K562 (cell line): ENCODE data around the gene SMIM29. TPM values are rescaled to one million over a fixed set of nuclear protein-coding genes. Genes with fewer than 3 reads are reported as not detected.

Experiments used
- ATAC-seq: fragments of 200-7000 bp; cut with Tn5 transposase; 3 replicates; pipeline ENCODE4 v1.9.1; 2020; ENCODE audit warnings: moderate library complexity
- BruUV-seq: library from RNA; stranded (reverse); fragments of 400-500 nt; replicated peaks from 2 replicates; lab custom pipeline; 2021; lab: Mats Ljungman, UMichigan
- CTCF ChIA-PET: fragments of 300-600 bp; formaldehyde crosslinking; extraction: SDS; loops from one replicate; lab custom pipeline; 2021; ENCODE audit warnings: low intra/inter-chr PET ratio; lab: Yijun Ruan, JAX
- POLR2A ChIA-PET: fragments of 300-600, 350-650 bp; sonication (Branson Sonifier 250); formaldehyde crosslinking; extraction: SDS; loops from one replicate; lab custom pipeline; 2021; ENCODE audit warnings: antibody characterized with exemption, inconsistent platforms; lab: Yijun Ruan, JAX
- DNase-seq, 4 experiments: peaks; one replicate each; pipeline versions ENCODE4 v3.0.0 to v3.0.0-alpha.2; 2011 to 2018; ENCODE audit warnings: low spot score in 3 of 4, mixed read lengths in 3 of 4; ENCODE audit errors: extremely low read depth in 1 of 4
- FAIRE-seq: peaks from 2 replicates; lab custom pipeline; 2011; peaks lifted over from hg19 to GRCh38; lab: Jason Lieb, UNC
- H2AFZ ChIP-seq: 2 replicates; pipeline ENCODE4 v1.6.0; 2011; ENCODE audit warnings: low read depth, low read length, control low read depth, inconsistent platforms
- H3K27ac ChIP-seq: fragments of 200-600 bp; 3 replicates; pipeline ENCODE4 v1.8.0; 2011; ENCODE audit warnings: low read depth, mild to moderate bottlenecking, control low read depth, inconsistent platforms, low read length, moderate library complexity, mixed read lengths; ENCODE audit errors: extremely low read depth
- H3K27me3 ChIP-seq, 2 experiments: fragments of 300-600 bp in 1 of 2; 2 replicates in 1 of 2; 3 replicates in 1 of 2; pipeline versions ENCODE4 v1.6.0 to v1.8.0; 2011; ENCODE audit warnings: inconsistent platforms in 2 of 2, low read length in 2 of 2, mild to moderate bottlenecking in 1 of 2, mixed read lengths in 1 of 2, moderate library complexity in 1 of 2; ENCODE audit not compliant: control insufficient read depth in 2 of 2, insufficient read depth in 2 of 2
- H3K36me3 ChIP-seq: fragments of 300-600 bp; 3 replicates; pipeline ENCODE4 v1.8.0; 2011; ENCODE audit warnings: mild to moderate bottlenecking, low read length, inconsistent platforms; ENCODE audit not compliant: control insufficient read depth, insufficient read depth
- H3K4me1 ChIP-seq, 2 experiments: fragments of 200-600 bp in 1 of 2; replicated peaks in 1 of 2; 2 replicates in 1 of 2; 3 replicates in 1 of 2; pipeline versions ENCODE4 v1.5.1 to v1.8.0; 2011; ENCODE audit warnings: inconsistent platforms in 2 of 2, low read length in 2 of 2, mild to moderate bottlenecking in 1 of 2, mixed read lengths in 1 of 2, moderate library complexity in 1 of 2; ENCODE audit not compliant: control insufficient read depth in 2 of 2, insufficient read depth in 2 of 2
- H3K4me2 ChIP-seq: 2 replicates; pipeline ENCODE4 v1.6.1; 2011; ENCODE audit warnings: low read length, control low read depth, inconsistent platforms, mixed read lengths; ENCODE audit not compliant: insufficient read depth
- H3K4me3 ChIP-seq: fragments of 200-600 bp; sonication (generic), shearing (Covaris generic); 2 replicates; pipeline ENCODE4 v1.5.1; 2016; ENCODE audit warnings: control low read depth, inconsistent platforms
- H3K79me2 ChIP-seq: fragments of 200-600 bp; 3 replicates; pipeline ENCODE4 v1.8.0; 2011; ENCODE audit warnings: low read length, inconsistent platforms; ENCODE audit not compliant: control insufficient read depth, insufficient read depth
- H3K9ac ChIP-seq, 2 experiments: 2 replicates each; pipeline versions ENCODE4 v1.6.0 to v1.6.1; 2011; ENCODE audit warnings: low read depth in 2 of 2, low read length in 2 of 2, control low read depth in 1 of 2, inconsistent platforms in 1 of 2, mild to moderate bottlenecking in 1 of 2, mixed read lengths in 1 of 2; ENCODE audit not compliant: insufficient read depth in 1 of 2
- H3K9me1 ChIP-seq: one replicate; pipeline ENCODE4 v1.6.0; 2011; ENCODE audit warnings: inconsistent platforms, mild to moderate bottlenecking, low read length, moderate library complexity; ENCODE audit not compliant: control insufficient read depth, insufficient read depth
- H3K9me3 ChIP-seq: replicated peaks from 2 replicates; pipeline ENCODE4 v1.5.1; 2011; ENCODE audit warnings: low read depth, low read length, inconsistent platforms; ENCODE audit not compliant: control insufficient read depth, insufficient read depth
- H4K20me1 ChIP-seq: replicated peaks from 2 replicates; pipeline ENCODE4 v1.6.1; 2011; ENCODE audit warnings: low read length, inconsistent platforms, mixed read lengths; ENCODE audit not compliant: control insufficient read depth, insufficient read depth
- ADNP ChIP-seq: fragments of 200-800 bp; sonication (Bioruptor generic); IDR thresholded peaks from 2 replicates; pipeline ENCODE4 v1.6.1; 2016; ENCODE audit warnings: missing genetic modification characterization, missing compliant biosample characterization
- C11orf30 ChIP-seq: fragments of 450-650 bp; IDR thresholded peaks from 2 replicates; pipeline ENCODE4 v1.6.1; 2016; ENCODE audit warnings: low read depth, mild to moderate bottlenecking
- CEBPZ ChIP-seq: fragments of 150-350 bp; IDR thresholded peaks from 2 replicates; pipeline ENCODE4 v1.6.1; 2014; ENCODE audit warnings: low read depth, mild to moderate bottlenecking, low read length, borderline replicate concordance
- CHCHD3 ChIP-seq: fragments of 250-450 bp; sonication (Bioruptor Pico); IDR thresholded peaks from 2 replicates; pipeline ENCODE4 v2.1.2; 2022; ENCODE audit warnings: mild to moderate bottlenecking
- FOSL1 ChIP-seq: fragments of 200-800 bp; sonication (Bioruptor generic); conservative IDR thresholded peaks from 2 replicates; pipeline ENCODE4 v1.6.1; 2016; ENCODE audit warnings: missing genetic modification characterization, missing compliant biosample characterization
- HDAC2 ChIP-seq: fragments of 450-650 bp; IDR thresholded peaks from 2 replicates; pipeline ENCODE4 v1.6.1; 2016; ENCODE audit warnings: mild to moderate bottlenecking
- KDM1A ChIP-seq, 2 experiments: fragments of 450-650 bp; IDR thresholded peaks; 2 replicates each; pipeline ENCODE4 v1.6.1; 2016; ENCODE audit warnings: mild to moderate bottlenecking in 2 of 2
- MCM3 ChIP-seq: fragments of 450-650 bp; IDR thresholded peaks from 2 replicates; pipeline ENCODE4 v1.6.1; 2016
- PHB2 ChIP-seq: fragments of 450-650 bp; IDR thresholded peaks from 2 replicates; pipeline ENCODE4 v1.6.1; 2017; ENCODE audit warnings: low read depth
- SAFB2 ChIP-seq: fragments of 200-400 bp; formaldehyde crosslinking; IDR thresholded peaks from 2 replicates; pipeline ENCODE4 v1.6.1; 2018; ENCODE audit warnings: borderline replicate concordance, low read length, low read depth, moderate library complexity; ENCODE audit not compliant: severe bottlenecking
- SLC30A9 ChIP-seq: fragments of 250-450 bp; sonication (Bioruptor Pico); IDR thresholded peaks from 2 replicates; pipeline ENCODE4 v1.8.0; 2022; ENCODE audit warnings: mild to moderate bottlenecking, moderate library complexity
- TFAM ChIP-seq: fragments of 250-450 bp; sonication (Bioruptor Pico); conservative IDR thresholded peaks from 2 replicates; pipeline ENCODE4 v1.5.0; 2021; ENCODE audit warnings: mild to moderate bottlenecking, moderate library complexity
- XRCC4 ChIP-seq: IDR thresholded peaks from one replicate; pipeline ENCODE4 v1.6.1; 2011; ENCODE audit not compliant: insufficient read depth, insufficient read length; ENCODE audit errors: extremely low read depth
- ZC3H8 ChIP-seq: fragments of 450-650 bp; IDR thresholded peaks from 2 replicates; pipeline ENCODE4 v1.6.1; 2017
- ZFPM2 ChIP-seq: fragments of 250-450 bp; sonication (Bioruptor Pico); IDR thresholded peaks from 2 replicates; pipeline ENCODE4 v1.5.1; 2022; ENCODE audit warnings: mild to moderate bottlenecking
- ZNF146 ChIP-seq: IDR thresholded peaks from one replicate; pipeline ENCODE4 v1.6.1; 2018; ENCODE audit warnings: missing compliant biosample characterization; ENCODE audit not compliant: unreplicated experiment
- ZNF263 ChIP-seq: sonication (generic); formaldehyde crosslinking; IDR thresholded peaks from 2 replicates; pipeline ENCODE4 v1.8.0; 2022; ENCODE audit warnings: mild to moderate bottlenecking, missing genetic modification reagents, borderline replicate concordance
- ZNF444 ChIP-seq: fragments of 250-450 bp; sonication (Bioruptor Pico); IDR thresholded peaks from 2 replicates; pipeline ENCODE4 v1.4.0; 2020; ENCODE audit warnings: mild to moderate bottlenecking, moderate library complexity
- ZNF717 ChIP-seq: fragments of 250-450 bp; sonication (Bioruptor Pico); IDR thresholded peaks from 2 replicates; pipeline ENCODE4 v1.5.0; 2021
- ZNF76 ChIP-seq: fragments of 250-450 bp; sonication (Bioruptor Pico); IDR thresholded peaks from 2 replicates; pipeline ENCODE4 v1.4.0; 2020; ENCODE audit warnings: mild to moderate bottlenecking, moderate library complexity, borderline replicate concordance
- WGBS: fragments of 100-300 bp; shearing (Covaris generic); methylation state at CpG from one replicate; pipeline ENCODE4 v1.1.6; 2016; ENCODE audit warnings: low coverage, mixed read lengths; ENCODE audit not compliant: insufficient coverage; ENCODE audit errors: missing lambda C conversion rate; 5-methylcytosine and 5-hydroxymethylcytosine counted together
- in situ Hi-C: fragments of 300-500 bp; cut with MboI; formaldehyde crosslinking; loops from 4 replicates; pipeline ENCODE4 v1.15.0; 2018; ENCODE audit warnings: inconsistent platforms, mixed read lengths
- intact Hi-C: fragments of 100-400 bp; cut with micrococcal nuclease; formaldehyde crosslinking; loops from 2 replicates; pipeline ENCODE4 v1.14.2; 2022
- polyA plus RNA-seq, 8 experiments: library from polyadenylated mRNA; depleted of rRNA in 4 of 8; stranded (reverse) in 5 of 8; unstranded in 3 of 8; fragments of >200 nt; fragmentation: Nextera tagmentation in 2 of 8; fragmentation: Illumina TruSeq in 1 of 8; extraction: Ambion mirVana in 2 of 8; extraction: Trizol in 1 of 8; gene quantifications; 2 replicates each; pipeline versions ENCODE4 v1.2.1 to v1.2.3, GENCODE V29; 2011 to 2014; ENCODE audit warnings: inconsistent platforms in 1 of 8, missing spikeins in 1 of 8
- total RNA-seq, 7 experiments: library from RNA; depleted of rRNA in 6 of 7; stranded (reverse); fragments of >200 nt in 6 of 7; fragmentation: Illumina TruSeq in 2 of 7; extraction: Trizol in 2 of 7; gene quantifications; 2 replicates each; pipeline versions ENCODE4 v1.2.1 to v1.2.3, GENCODE V29; 2011 to 2021; ENCODE audit warnings: low replicate concordance in 1 of 7
- TF ChIP-seq, protein P1 (sequence below), 2 experiments: fragments of 450-650 bp in 1 of 2; sonication (generic) in 1 of 2; formaldehyde crosslinking in 1 of 2; IDR thresholded peaks in 1 of 2; conservative IDR thresholded peaks in 1 of 2; 2 replicates each; pipeline versions ENCODE4 v1.6.1 to v1.8.1; 2016 to 2023; ENCODE audit warnings: mild to moderate bottlenecking in 2 of 2, moderate library complexity in 2 of 2, inconsistent platforms in 1 of 2, missing genetic modification reagents in 1 of 2

Gene SMIM29
- total and polyA plus RNA-seq, 9 of the 15 experiments (the other 6 are each of a cell fraction or from before 2014, with no cell fraction given): 6.5 to 36.7 (median 20.9) TPM

GRCh38 chr6:34213772-34214171 is 35.0 kb downstream of the SMIM29 start:
- Histone ChIP-seq H3K4me1 (peaks cover 0 to 2% of the 10 kb centered on the region in 2 experiments; a peak in 2 of 5 replicates), H3K9me3 (no peaks in the 10 kb centered on the region), H3K9ac (no peak overlapping the region), H3K4me2 (no peak overlapping the region), H3K4me3 (no peak overlapping the region), H3K27ac (no peak overlapping the region), H3K27me3 (no peaks in the 10 kb centered on the region), H4K20me1 (no peaks in the 10 kb centered on the region), H3K36me3 (no peaks in the 10 kb centered on the region), H3K9me1 (no peaks in the 10 kb centered on the region), H3K79me2 (no peaks in the 10 kb centered on the region), H2AFZ (0 out of 2 replicates have a peak overlapping the region, but pooled peaks have one; percentile 14)
- FAIRE-seq (no peak), DNase-seq (no peak), ATAC-seq (no peak)
- WGBS: 31% methylated on average over 4 of the region's 4 CpGs
- ChIA-PET CTCF (no interaction called here), POLR2A (interaction anchor here (0.7 to 1.1 kb wide), 3 partner anchors 13 to 47 kb away, joined by 3 to 4 read pairs (median 3); partner anchors contain the start of gene HMGA1)
- no TSS peak for BruUV-seq
- in situ Hi-C loops: no loop called here
- intact Hi-C loops: no loop called here
- TF ChIP-seq SAFB2 (no peak), ZFPM2 (CRISPR knock-in tag) (no peak), ZNF76 (CRISPR knock-in tag) (no peak), TFAM (CRISPR knock-in tag) (no peak), ADNP (tag) (0 out of 2 replicates have a peak, but pooled peaks have one; percentile 25), SLC30A9 (CRISPR knock-in tag) (no peak), MCM3 (no peak), ZC3H8 (no peak), CEBPZ (no peak), ZNF263 (CRISPR knock-in tag) (no peak), KDM1A (IDR thresholded peaks at IDR 0.05) (peak; percentile 43 to 45; a peak in 1 of 4 replicates), C11orf30 (peak; percentile 84), XRCC4 (no peak), CHCHD3 (no peak), ZNF444 (CRISPR knock-in tag) (no peak), ZNF717 (no peak), HDAC2 (peak; percentile 31; the same call in 1 of the 2 replicates), ZNF146 (peak; percentile 63), PHB2 (no peak), FOSL1 (tag) (peak; percentile 62)
- TF ChIP-seq, protein P1, sequence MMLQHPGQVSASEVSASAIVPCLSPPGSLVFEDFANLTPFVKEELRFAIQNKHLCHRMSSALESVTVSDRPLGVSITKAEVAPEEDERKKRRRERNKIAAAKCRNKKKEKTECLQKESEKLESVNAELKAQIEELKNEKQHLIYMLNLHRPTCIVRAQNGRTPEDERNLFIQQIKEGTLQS (IDR thresholded peaks at IDR 0.05): peak; percentile 82
- TF ChIP-seq, protein P1 (CRISPR knock-in tag; conservative IDR thresholded peaks at IDR 0.05): no peak
